Measurements from ENCODE around the gene FOXJ1. TPM values are rescaled to one million over a fixed set of nuclear protein-coding genes. Genes with fewer than 3 reads are reported as not detected.

Gene FOXJ1
- total and polyA plus RNA-seq, 2 of the 8 experiments (the other 6 are each of a cell fraction or from before 2014, with no cell fraction given), result 4.7 to 5.4 TPM

DNA sequence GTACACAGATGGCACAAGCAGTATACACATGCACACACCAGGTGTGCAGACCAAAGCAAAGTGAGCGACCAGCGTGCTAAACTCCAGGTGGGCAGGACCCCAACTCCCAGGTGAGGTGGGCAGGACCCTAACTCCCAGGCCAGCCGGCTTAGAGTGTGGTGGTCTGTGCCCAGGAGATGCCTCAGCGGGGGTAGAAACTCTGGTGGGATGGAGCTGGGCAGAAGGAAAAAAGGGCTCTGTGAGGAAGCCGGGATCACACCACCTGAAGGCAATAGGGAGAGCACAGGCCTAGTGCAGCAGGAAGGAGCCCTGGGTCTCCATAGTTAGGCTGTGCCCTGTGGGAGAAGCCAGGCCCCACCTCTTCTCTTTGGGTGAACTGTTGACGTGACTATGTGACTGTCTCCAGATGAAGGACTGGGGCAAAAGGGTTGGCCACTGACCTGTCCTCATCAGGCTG, 1.6 kb upstream of the FOXJ1 start:
- Histone ChIP-seq H2AK5ac (ENCODE audit: low read depth, low read length) (peak overlapping the region; percentile 48; the same call in 1 of the 2 replicates), H3K4me3 (ENCODE audit: extremely low read depth in 1 of 4, insufficient read depth in 2 of 4, low read depth in 3 of 4, low read length in 4 of 4) (0 out of 8 replicates have a peak overlapping the region, but pooled peaks of 1 of the 4 experiments have one; percentile 71), H3K4me1 (replicated peaks in 1 of 4; ENCODE audit: control insufficient read depth in 3 of 4, insufficient read depth in 4 of 4, low read length in 3 of 4) (peaks cover 17 to 49% (median 44%) of the 10 kb centered on the region in 4 experiments), H2BK15ac (ENCODE audit: low read length) (no peak overlapping the region; the same call in 1 of the 2 replicates), H4K20me1 (replicated peaks in 1 of 2; ENCODE audit: control insufficient read depth in 1 of 2, insufficient read depth in 2 of 2, low read length in 2 of 2) (no peaks in the 10 kb centered on the region), H3K36me3 (ENCODE audit: control insufficient read depth in 2 of 4, insufficient read depth in 4 of 4, low read length in 3 of 4) (no peaks in the 10 kb centered on the region), H2BK12ac (ENCODE audit: low read depth, low read length) (peak overlapping the region; percentile 94; the same call in 1 of the 2 replicates), H3K18ac (ENCODE audit: extremely low read depth, low read length) (no peak overlapping the region), H3K14ac (ENCODE audit: insufficient read length) (no peak overlapping the region), H3K23me2 (ENCODE audit: low read depth, low read length) (peaks cover 14% of the 10 kb centered on the region), H3K4ac (replicated peaks; ENCODE audit: insufficient read length, low read depth, low read length) (no peak overlapping the region), H2BK120ac (replicated peaks; ENCODE audit: low read depth, low read length) (no peak overlapping the region), H3K4me2 (ENCODE audit: insufficient read depth in 1 of 2, low read depth in 2 of 2, low read length in 2 of 2) (peak overlapping the region in 1 of 2 experiments; percentile 97; a peak in 2 of 4 replicates), H4K5ac (ENCODE audit: insufficient read length, low read depth, low read length) (no peak overlapping the region), H4K91ac (replicated peaks; ENCODE audit: insufficient read length, low read length) (no peak overlapping the region), H3K56ac (replicated peaks; ENCODE audit: insufficient read length, low read depth, low read length) (no peak overlapping the region), H3K27ac (ENCODE audit: low read depth, low read length) (no peak overlapping the region), H2BK20ac (ENCODE audit: low read length) (peak overlapping the region; percentile 51; the same call in 1 of the 2 replicates), H4K8ac (ENCODE audit: extremely low read depth, insufficient read depth, low read length) (no peak overlapping the region), H3K23ac (ENCODE audit: insufficient read length) (no peak overlapping the region), H2BK5ac (ENCODE audit: low read depth, low read length) (0 out of 2 replicates have a peak overlapping the region, but pooled peaks have one; percentile 15), H3K9me3 (ENCODE audit: insufficient read depth in 2 of 2, low read depth in 1 of 2, low read length in 1 of 2) (no peaks in the 10 kb centered on the region), H3K79me2 (ENCODE audit: control insufficient read depth in 1 of 2, insufficient read depth in 2 of 2, low read length in 2 of 2) (no peaks in the 10 kb centered on the region), H3K79me1 (ENCODE audit: low read depth, low read length) (no peaks in the 10 kb centered on the region), H3K27me3 (replicated peaks in 1 of 4; ENCODE audit: control insufficient read depth in 3 of 4, extremely low read depth in 1 of 4, insufficient read depth in 3 of 4, low read length in 3 of 4) (peaks cover 26 to 55% (median 50%) of the 10 kb centered on the region in 4 experiments), H3K9ac (replicated peaks in 1 of 4; ENCODE audit: extremely low read depth in 1 of 4, low read depth in 3 of 4, low read length in 3 of 4) (no peak overlapping the region), H2AFZ (ENCODE audit: low read length) (no peak overlapping the region)
- no peak for DNase-seq (ENCODE audit: low read depth in 1 of 2, low spot score in 2 of 2)
- no peak for TF ChIP-seq SIN3A (conservative IDR thresholded peaks at IDR 0.05 in 1 of 2, IDR thresholded peaks at IDR 0.05 in 1 of 2; ENCODE audit: low read depth in 1 of 2, low read length in 2 of 2)
- no peak for TF ChIP-seq RNF2 (IDR thresholded peaks at IDR 0.05; ENCODE audit: borderline replicate concordance, low read depth, low read length, missing control alignments, poor library complexity, severe bottlenecking)
- TF ChIP-seq EP300 (IDR thresholded peaks at IDR 0.05; ENCODE audit: borderline replicate concordance in 1 of 2, low read depth in 2 of 2, low read length in 2 of 2), result no peak
- no peak for TF ChIP-seq GTF2F1 (IDR thresholded peaks at IDR 0.05; ENCODE audit: borderline replicate concordance, low read depth, low read length)
- FAIRE-seq, result no peak
- ChIA-PET POLR2A (ENCODE audit: partially characterized antibody) (interaction anchor here (1.0 to 7.5 kb wide), 7 partner anchors 10 to 99 kb away, joined by 3 to 64 read pairs (median 6); partner anchors contain the start of gene EXOC7), CTCF (ENCODE audit: partially characterized antibody) (interaction anchor here (0.7 to 24.4 kb wide), 9 partner anchors 13 to 302 kb away, joined by 4 to 778 read pairs (median 7); partner anchors contain the start of gene EXOC7)
- 59% methylated on average over 6 of the region's 6 CpGs; no CpG with 5 or more reads in 1 of the 2 experiments for WGBS, 2 experiments (ENCODE audit: extremely low coverage in 1 of 2, insufficient coverage in 1 of 2, insufficient read length in 1 of 2, insufficient replicate concordance in 2 of 2, low coverage in 1 of 2, low lambda C conversion rate in 2 of 2, missing lambda C conversion rate in 1 of 2)

Data from H1 (cell line).